DND-41 (cell line): ENCODE measurements around the gene LTA.

ENCODE experiments used
- ATAC-seq: fragments of 200-7000 bp; cut with Tn5 transposase; 3 replicates; pipeline ENCODE4 v1.9.1; 2021; ENCODE audit warnings: low read depth; ENCODE audit not compliant: insufficient read depth
- DNase-seq: peaks from one replicate; pipeline ENCODE4 v3.0.0-alpha.2; 2020
- H2AFZ ChIP-seq: 2 replicates; pipeline ENCODE4 v1.6.0; 2012; ENCODE audit warnings: low read depth, low read length
- H3K27ac ChIP-seq: 2 replicates; pipeline ENCODE4 v1.5.1; 2012; ENCODE audit warnings: low read length, inconsistent platforms
- H3K27me3 ChIP-seq: fragments of 200-600 bp; sonication (generic); 2 replicates; pipeline ENCODE4 v1.6.0; 2012; ENCODE audit warnings: low read length, mild to moderate bottlenecking, inconsistent platforms; ENCODE audit not compliant: insufficient read depth, poor library complexity
- H3K36me3 ChIP-seq: 2 replicates; pipeline ENCODE4 v1.5.1; 2012; ENCODE audit warnings: low read length, inconsistent platforms; ENCODE audit not compliant: insufficient read depth
- H3K4me1 ChIP-seq: 2 replicates; pipeline ENCODE4 v1.5.1; 2012; ENCODE audit warnings: mild to moderate bottlenecking, low read length; ENCODE audit not compliant: insufficient read depth
- H3K4me2 ChIP-seq: 2 replicates; pipeline ENCODE4 v1.6.0; 2012; ENCODE audit warnings: mild to moderate bottlenecking, moderate library complexity, low read length, inconsistent platforms; ENCODE audit not compliant: insufficient read depth
- H3K4me3 ChIP-seq, 2 experiments: fragments of 200-600 bp in 1 of 2; shearing (Covaris generic) in 1 of 2; 2 replicates each; pipeline ENCODE4 v1.5.1; 2012 to 2016; ENCODE audit warnings: inconsistent platforms in 2 of 2, low read length in 2 of 2, mild to moderate bottlenecking in 2 of 2, low read depth in 1 of 2, moderate library complexity in 1 of 2
- H3K79me2 ChIP-seq: 2 replicates; pipeline ENCODE4 v1.6.0; 2012; ENCODE audit warnings: low read length, inconsistent platforms; ENCODE audit not compliant: insufficient read depth
- H3K9ac ChIP-seq: 2 replicates; pipeline ENCODE4 v1.6.0; 2012; ENCODE audit warnings: low read depth, mild to moderate bottlenecking, inconsistent platforms, low read length, moderate library complexity
- H3K9me3 ChIP-seq: 2 replicates; pipeline ENCODE4 v1.5.1; 2012; ENCODE audit warnings: low read length, moderate library complexity, mild to moderate bottlenecking, inconsistent platforms; ENCODE audit not compliant: insufficient read depth, severe bottlenecking
- H4K20me1 ChIP-seq: 2 replicates; pipeline ENCODE4 v1.6.0; 2012; ENCODE audit warnings: low read length; ENCODE audit not compliant: insufficient read depth
- CTCF ChIP-seq: IDR thresholded peaks from 2 replicates; pipeline ENCODE4 v1.5.1; 2012; ENCODE audit warnings: borderline replicate concordance, low read length, moderate library complexity, mild to moderate bottlenecking; ENCODE audit not compliant: poor library complexity, severe bottlenecking; ENCODE audit errors: extremely low read depth
- EZH2 ChIP-seq: IDR thresholded peaks from 3 replicates; pipeline ENCODE4 v1.6.1; 2012; ENCODE audit warnings: borderline replicate concordance, low read depth, mild to moderate bottlenecking, moderate library complexity, low read length, inconsistent platforms; ENCODE audit not compliant: severe bottlenecking

The LTA gene

GRCh38 chr6:31620586-31621319, 48.7 kb downstream of the LTA start, which contains the start of gene PRRC2A:
Gene PRRC2A, plus strand, starts transcription at chr6:31620715. Its CDS starts 2,075 bp downstream, at chr6:31622790.
- peaks cover 35% of the 10 kb centered on the region for H4K20me1 ChIP-seq
- H2AFZ ChIP-seq = peak within 1 kb of the TSS; percentile 79
- peak within 1 kb of the TSS; percentile 72 for H3K4me2 ChIP-seq
- DNase-seq (no peak), ATAC-seq (peak; percentile 69)
- H3K9ac ChIP-seq = peak within 1 kb of the TSS; percentile 90
- no peaks in the 10 kb centered on the region for H3K9me3 ChIP-seq
- peaks cover 66% of the 10 kb centered on the region for H3K79me2 ChIP-seq
- H3K27ac ChIP-seq = peak within 1 kb of the TSS; percentile 98
- H3K36me3 ChIP-seq = peaks cover 43% of the 10 kb centered on the region
- peak within 1 kb of the TSS; percentile 63 to 64; a peak in 3 of 4 replicates for H3K4me3 ChIP-seq
- peaks cover 56% of the 10 kb centered on the region for H3K4me1 ChIP-seq
- no peak for TF ChIP-seq CTCF
- no peaks in the 10 kb centered on the region for H3K27me3 ChIP-seq

GRCh38 chr6:31621320-31621939, 49.3 kb downstream of the LTA start:
- no peaks in the 10 kb centered on the region for H3K27me3 ChIP-seq
- peak overlapping the region; percentile 90 for H3K9ac ChIP-seq
- peaks cover 52% of the 10 kb centered on the region for H3K4me1 ChIP-seq
- H3K27ac ChIP-seq = peak overlapping the region; percentile 97
- H3K36me3 ChIP-seq = peaks cover 50% of the 10 kb centered on the region
- peak overlapping the region; percentile 79 for H2AFZ ChIP-seq
- H4K20me1 ChIP-seq = peaks cover 42% of the 10 kb centered on the region
- ATAC-seq (no peak), DNase-seq (no peak)
- H3K4me2 ChIP-seq = peak overlapping the region; percentile 72
- H3K4me3 ChIP-seq = peak overlapping the region; percentile 63 to 64; a peak in 3 of 4 replicates
- TF ChIP-seq CTCF (no peak), EZH2 (no peak)
- H3K9me3 ChIP-seq = no peaks in the 10 kb centered on the region
- peaks cover 66% of the 10 kb centered on the region for H3K79me2 ChIP-seq

GRCh38 chr6:31621991-31622390, 49.9 kb downstream of the LTA start:
- TF ChIP-seq CTCF = no peak
- no peak for TF ChIP-seq EZH2
- peaks cover 55% of the 10 kb centered on the region for H3K36me3 ChIP-seq
- peak overlapping the region; percentile 63 to 64; a peak in 3 of 4 replicates for H3K4me3 ChIP-seq
- ATAC-seq = no peak
- no peak overlapping the region for H2AFZ ChIP-seq
- peak overlapping the region; percentile 90 for H3K9ac ChIP-seq
- peaks cover 47% of the 10 kb centered on the region for H4K20me1 ChIP-seq
- peaks cover 46% of the 10 kb centered on the region for H3K4me1 ChIP-seq
- peak overlapping the region; percentile 97 for H3K27ac ChIP-seq
- H3K79me2 ChIP-seq = peaks cover 68% of the 10 kb centered on the region
- no peaks in the 10 kb centered on the region for H3K27me3 ChIP-seq
- H3K4me2 ChIP-seq = peak overlapping the region; percentile 72
- H3K9me3 ChIP-seq = no peaks in the 10 kb centered on the region
- DNase-seq = no peak
